Caco-2 (cell line): Measurements from ENCODE around the gene MEF2C. TPM values are rescaled to one million over a fixed set of nuclear protein-coding genes. Genes with fewer than 3 reads are reported as not detected.

Source experiments
- BruUV-seq: library from RNA; stranded (reverse); fragments of 400-500 nt; replicated peaks from 2 replicates; lab custom pipeline; 2021; lab: Mats Ljungman, UMichigan
- CTCF ChIA-PET: fragments of 300-600 bp; sonication (Branson Sonifier 250); formaldehyde crosslinking; loops from one replicate; lab custom pipeline; 2022; ENCODE audit warnings: antibody characterized with exemption; lab: Charles Lee
- POLR2A ChIA-PET: fragments of 300-600 bp; sonication (Branson Sonifier 250); formaldehyde crosslinking; loops from one replicate; lab custom pipeline; 2022; ENCODE audit warnings: antibody characterized with exemption; lab: Charles Lee
- DNase-seq, 2 experiments: peaks; one replicate each; pipeline versions ENCODE4 v3.0.0 to v3.0.0-alpha.2; 2020 to 2022
- H3K27me3 ChIP-seq: replicated peaks from 2 replicates; pipeline ENCODE4 v1.6.0; 2011; ENCODE audit warnings: low read length; ENCODE audit not compliant: control insufficient read depth, insufficient read depth
- H3K36me3 ChIP-seq: 2 replicates; pipeline ENCODE4 v1.5.1; 2011; ENCODE audit warnings: low read length; ENCODE audit not compliant: control insufficient read depth, insufficient read depth
- H3K4me1 ChIP-seq: fragments of 250-450 bp; sonication (Bioruptor Pico); 2 replicates; pipeline ENCODE4 v1.5.1; 2020; ENCODE audit warnings: mild to moderate bottlenecking
- H3K4me3 ChIP-seq: 2 replicates; pipeline ENCODE4 v1.5.1; 2011; ENCODE audit warnings: low read depth, mild to moderate bottlenecking, control low read depth, low read length
- H3K9me3 ChIP-seq: fragments of 250-450 bp; sonication (Bioruptor Pico); 2 replicates; pipeline ENCODE4 v1.5.1; 2020; ENCODE audit warnings: mild to moderate bottlenecking, moderate library complexity
- H3K27ac Mint-ChIP-seq: one replicate; pipeline ENCODE4 v1.8.0; 2022; ENCODE audit warnings: mixed read lengths; ENCODE audit not compliant: unreplicated experiment
- H3K27me3 Mint-ChIP-seq: one replicate; pipeline ENCODE4 v1.8.0; 2022; ENCODE audit warnings: mixed read lengths; ENCODE audit not compliant: insufficient read depth, unreplicated experiment
- H3K36me3 Mint-ChIP-seq: one replicate; pipeline ENCODE4 v1.8.0; 2022; ENCODE audit warnings: mild to moderate bottlenecking, mixed read lengths; ENCODE audit not compliant: insufficient read depth, unreplicated experiment
- H3K4me1 Mint-ChIP-seq: one replicate; pipeline ENCODE4 v1.8.0; 2022; ENCODE audit warnings: low read depth, mixed read lengths; ENCODE audit not compliant: unreplicated experiment
- H3K4me3 Mint-ChIP-seq: one replicate; pipeline ENCODE4 v1.8.0; 2022; ENCODE audit warnings: mild to moderate bottlenecking, moderate library complexity, mixed read lengths; ENCODE audit not compliant: unreplicated experiment
- H3K9me3 Mint-ChIP-seq: one replicate; pipeline ENCODE4 v1.8.0; 2022; ENCODE audit warnings: mixed read lengths; ENCODE audit not compliant: unreplicated experiment
- CTCF ChIP-seq, 2 experiments: fragments of 200-600 bp in 1 of 2; IDR thresholded peaks; 1 replicate in 1 of 2; 2 replicates in 1 of 2; pipeline versions ENCODE4 v1.5.1 to v1.8.0; 2011 to 2022; ENCODE audit warnings: antibody characterized with exemption in 1 of 2, control low read depth in 1 of 2, inconsistent platforms in 1 of 2, low read depth in 1 of 2, low read length in 1 of 2, mild to moderate bottlenecking in 1 of 2, moderate library complexity in 1 of 2; ENCODE audit not compliant: insufficient read depth in 1 of 2, severe bottlenecking in 1 of 2, unreplicated experiment in 1 of 2
- intact Hi-C: fragments of 100-400 bp; cut with micrococcal nuclease; formaldehyde crosslinking; loops from one replicate; pipeline ENCODE4 v1.10.0; 2022; ENCODE audit not compliant: unreplicated experiment
- total RNA-seq: library from RNA; stranded (reverse); gene quantifications from 2 replicates; pipeline ENCODE4 v1.2.3, GENCODE V29; 2022

Gene MEF2C
- total RNA-seq, 1 experiment from 2014 or later: 1.5 TPM

GRCh38 chr5:88722546-88723073 lies 160.4 kb downstream of the MEF2C start:
- Histone ChIP-seq H3K27me3 (no peaks in the 10 kb centered on the region), H3K4me3 (no peak overlapping the region), H3K36me3 (no peaks in the 10 kb centered on the region), H3K9me3 (no peaks in the 10 kb centered on the region), H3K4me1 (no peaks in the 10 kb centered on the region)
- H3K36me3 Mint-ChIP-seq: no peaks in the 10 kb centered on the region
- H3K9me3 Mint-ChIP-seq: no peaks in the 10 kb centered on the region
- no TSS peak for BruUV-seq
- ChIA-PET POLR2A (no interaction called here), CTCF (interaction anchor here (1.2 kb wide), 1 partner anchor 941 kb away, joined by 3 read pairs; no protein-coding TSS in a partner anchor)
- H3K27ac Mint-ChIP-seq: no peak overlapping the region
- H3K27me3 Mint-ChIP-seq: peaks cover 5% of the 10 kb centered on the region
- no peak for TF ChIP-seq CTCF (IDR thresholded peaks at IDR 0.05; ENCODE audit: insufficient read depth in 1 of 2, low read depth in 1 of 2, low read length in 1 of 2, severe bottlenecking in 1 of 2, unreplicated experiment in 1 of 2)
- intact Hi-C loops: loop anchor here (10.0 kb wide), 1 partner anchor 362 kb away; no protein-coding TSS in a partner anchor
- DNase-seq: no peak
- no peak overlapping the region for H3K4me3 Mint-ChIP-seq
- no peaks in the 10 kb centered on the region for H3K4me1 Mint-ChIP-seq

GRCh38 chr5:88719434-88719833 lies 163.6 kb downstream of the MEF2C start:
- Histone ChIP-seq H3K27me3 (no peaks in the 10 kb centered on the region), H3K4me3 (no peak overlapping the region), H3K9me3 (no peaks in the 10 kb centered on the region), H3K4me1 (no peaks in the 10 kb centered on the region), H3K36me3 (no peaks in the 10 kb centered on the region)
- ChIA-PET CTCF (no interaction called here), POLR2A (no interaction called here)
- H3K27ac Mint-ChIP-seq: no peak overlapping the region
- no peak for DNase-seq
- H3K36me3 Mint-ChIP-seq: no peaks in the 10 kb centered on the region
- BruUV-seq: no TSS peak
- no peaks in the 10 kb centered on the region for H3K4me1 Mint-ChIP-seq
- H3K27me3 Mint-ChIP-seq: peaks cover 5% of the 10 kb centered on the region
- no peaks in the 10 kb centered on the region for H3K9me3 Mint-ChIP-seq
- no peak overlapping the region for H3K4me3 Mint-ChIP-seq
- no peak for TF ChIP-seq CTCF (IDR thresholded peaks at IDR 0.05; ENCODE audit: insufficient read depth in 1 of 2, low read depth in 1 of 2, low read length in 1 of 2, severe bottlenecking in 1 of 2, unreplicated experiment in 1 of 2)
- intact Hi-C loops: no loop called here

- Mint-ChIP-seq H3K9me3 (no peaks in the 10 kb centered on the region), H3K4me1 (no peaks in the 10 kb centered on the region), H3K36me3 (no peaks in the 10 kb centered on the region), H3K4me3 (no peak overlapping the region), H3K27ac (no peak overlapping the region), H3K27me3 (peaks cover 5% of the 10 kb centered on the region)
- Histone ChIP-seq H3K4me3 (no peak overlapping the region), H3K9me3 (no peaks in the 10 kb centered on the region), H3K4me1 (no peaks in the 10 kb centered on the region), H3K27me3 (no peaks in the 10 kb centered on the region), H3K36me3 (no peaks in the 10 kb centered on the region)
- no peak for TF ChIP-seq CTCF (IDR thresholded peaks at IDR 0.05; ENCODE audit: insufficient read depth in 1 of 2, low read depth in 1 of 2, low read length in 1 of 2, severe bottlenecking in 1 of 2, unreplicated experiment in 1 of 2)
- intact Hi-C loops: no loop called here
- ChIA-PET POLR2A (no interaction called here), CTCF (no interaction called here)
- DNase-seq: no peak
- no TSS peak for BruUV-seq
These were observed 164.2 kb downstream of the MEF2C start for GRCh38 chr5:88718736-88719135.
